Stimulated activated CD4-positive, alpha-beta T cell treated with anti-CD3 and anti-CD28 coated beads, Interleukin-1b, Interleukin-23, amount 100 ng/mL, for 4 hours (primary cell): ENCODE measurements around the gene CAVIN2.
A peak's percentile ranks its signal among the peaks of the same experiment; 100 is the strongest.

Experiments used
- DNase-seq, 2 donors: peaks; one replicate each; pipeline ENCODE4 v3.0.0-alpha.2; 2020; ENCODE audit warnings: low read depth in 2 of 2

Gene CAVIN2

GRCh38 chr2:191839918-191840804 lies 6.7 kb downstream of the CAVIN2 start:
- no peak for DNase-seq

GRCh38 chr2:191838526-191838925 lies 8.4 kb downstream of the CAVIN2 start:
- DNase-seq, result no peak

GRCh38 chr2:191836853-191837769 lies 9.8 kb downstream of the CAVIN2 start:
- DNase-seq, result no peak

GRCh38 chr2:191836471-191836852 lies 10.4 kb downstream of the CAVIN2 start:
- DNase-seq, result no peak

- DNase-seq, result no peak
These were observed 11.1 kb downstream of the CAVIN2 start for GRCh38 chr2:191835539-191836350.

- DNase-seq, result no peak
These were observed 11.8 kb downstream of the CAVIN2 start for GRCh38 chr2:191835100-191835499.

- no peak for DNase-seq
These were observed 13.5 kb downstream of the CAVIN2 start for GRCh38 chr2:191833356-191833755.

- no peak for DNase-seq
These were observed 14.2 kb downstream of the CAVIN2 start for GRCh38 chr2:191832668-191833067.

GRCh38 chr2:191831410-191831994 lies 15.4 kb downstream of the CAVIN2 start:
- no peak for DNase-seq

GRCh38 chr2:191824398-191824797 lies 22.5 kb downstream of the CAVIN2 start:
- no peak for DNase-seq

- no peak for DNase-seq
These were observed 25.8 kb downstream of the CAVIN2 start for GRCh38 chr2:191821078-191821477.

GRCh38 chr2:191818725-191819350 lies 28.1 kb downstream of the CAVIN2 start:
- no peak for DNase-seq

GRCh38 chr2:191818133-191818532 lies 28.8 kb downstream of the CAVIN2 start:
- no peak for DNase-seq

- DNase-seq, result no peak
These were observed 31.9 kb downstream of the CAVIN2 start for GRCh38 chr2:191815010-191815409.

- DNase-seq, result no peak
These were observed 32.9 kb downstream of the CAVIN2 start for GRCh38 chr2:191813943-191814342.

GRCh38 chr2:191811807-191812602 lies 34.9 kb downstream of the CAVIN2 start:
- peak; percentile 9 to 10 for DNase-seq

- no peak for DNase-seq
These were observed 40.5 kb downstream of the CAVIN2 start for GRCh38 chr2:191806396-191806795.

- no peak for DNase-seq
These were observed 42.1 kb downstream of the CAVIN2 start for GRCh38 chr2:191804766-191805165.

GRCh38 chr2:191803007-191803406 lies 43.9 kb downstream of the CAVIN2 start:
- DNase-seq, result no peak

GRCh38 chr2:191802180-191802579 lies 44.7 kb downstream of the CAVIN2 start:
- DNase-seq, result no peak
